IPS DF 6.9 (cell line): Measurements from ENCODE around the gene GSTO2.

Experiments
- DNase-seq: peaks from one replicate; pipeline ENCODE4 v3.0.0-alpha.2; 2013; ENCODE audit warnings: low read depth, low spot score
- H3K27ac ChIP-seq: one replicate; pipeline ENCODE4 v1.5.1; 2013; ENCODE audit warnings: low read length, control low read depth
- H3K27me3 ChIP-seq: 2 replicates; pipeline ENCODE4 v1.6.1; 2013; ENCODE audit warnings: mild to moderate bottlenecking, low read length; ENCODE audit not compliant: control insufficient read depth, insufficient read depth
- H3K36me3 ChIP-seq: 2 replicates; pipeline ENCODE4 v1.6.1; 2013; ENCODE audit warnings: low read length; ENCODE audit not compliant: control insufficient read depth, insufficient read depth
- H3K4me1 ChIP-seq: 2 replicates; pipeline ENCODE4 v1.6.1; 2013; ENCODE audit warnings: low read length; ENCODE audit not compliant: control insufficient read depth, insufficient read depth
- H3K4me3 ChIP-seq: 2 replicates; pipeline ENCODE4 v1.5.1; 2013; ENCODE audit warnings: mild to moderate bottlenecking, low read length
- H3K9me3 ChIP-seq: 2 replicates; pipeline ENCODE4 v1.6.1; 2013; ENCODE audit warnings: low read length, inconsistent platforms; ENCODE audit not compliant: control insufficient read depth, insufficient read depth
- WGBS: extraction: QIAGEN DNeasy Blood & Tissue Kit; methylation state at CpG from one replicate; pipeline ENCODE4 v1.1.7; 2013; ENCODE audit warnings: mixed read lengths, missing lambda C conversion rate; ENCODE audit not compliant: insufficient read length, insufficient coverage; 5-methylcytosine and 5-hydroxymethylcytosine counted together

The GSTO2 gene

GRCh38 chr10:104333728-104334373, 64.9 kb downstream of the GSTO2 start:
- no peak overlapping the region for H3K27ac ChIP-seq
- H3K36me3 ChIP-seq: no peaks in the 10 kb centered on the region
- H3K9me3 ChIP-seq: no peaks in the 10 kb centered on the region
- no peak for DNase-seq
- no peaks in the 10 kb centered on the region for H3K27me3 ChIP-seq
- peaks cover 21% of the 10 kb centered on the region for H3K4me1 ChIP-seq
- no CpG with 5 or more reads among the region's 15 CpGs for WGBS
- H3K4me3 ChIP-seq: no peak overlapping the region

- Histone ChIP-seq H3K36me3 (no peaks in the 10 kb centered on the region), H3K4me3 (no peak overlapping the region), H3K4me1 (peaks cover 17% of the 10 kb centered on the region), H3K9me3 (no peaks in the 10 kb centered on the region), H3K27ac (no peak overlapping the region), H3K27me3 (no peaks in the 10 kb centered on the region)
- no peak for DNase-seq
- WGBS: no CpG with 5 or more reads among the region's 6 CpGs
Measured at GRCh38 chr10:104334561-104334960, 65.6 kb downstream of the GSTO2 start.

GRCh38 chr10:104334965-104335650, 66.1 kb downstream of the GSTO2 start:
- Histone ChIP-seq H3K27ac (no peak overlapping the region), H3K4me3 (no peak overlapping the region), H3K9me3 (no peaks in the 10 kb centered on the region), H3K4me1 (peaks cover 17% of the 10 kb centered on the region), H3K36me3 (no peaks in the 10 kb centered on the region), H3K27me3 (no peaks in the 10 kb centered on the region)
- no CpG with 5 or more reads among the region's 13 CpGs for WGBS
- no peak for DNase-seq

- Histone ChIP-seq H3K27ac (no peak overlapping the region), H3K4me3 (peak overlapping the region; percentile 77; the same call in 1 of the 2 replicates)
Measured at GRCh38 chr10:104336821-104337467, 68.0 kb downstream of the GSTO2 start.

GRCh38 chr10:104337521-104337984, 68.6 kb downstream of the GSTO2 start:
- no peak overlapping the region for H3K27ac ChIP-seq
- H3K27me3 ChIP-seq: no peaks in the 10 kb centered on the region
- H3K36me3 ChIP-seq: no peaks in the 10 kb centered on the region
- WGBS: no CpG with 5 or more reads among the region's 23 CpGs
- no peaks in the 10 kb centered on the region for H3K9me3 ChIP-seq
- peak overlapping the region; percentile 77; the same call in 1 of the 2 replicates for H3K4me3 ChIP-seq
- H3K4me1 ChIP-seq: peaks cover 13% of the 10 kb centered on the region
- no peak for DNase-seq

More at GRCh38 chr10:104336821-104337467, 68.0 kb downstream of the GSTO2 start:
- H3K9me3 ChIP-seq: no peaks in the 10 kb centered on the region
- H3K36me3 ChIP-seq: no peaks in the 10 kb centered on the region
- peaks cover 15% of the 10 kb centered on the region for H3K4me1 ChIP-seq
- H3K27me3 ChIP-seq: no peaks in the 10 kb centered on the region
- DNase-seq: no peak
- WGBS: no CpG with 5 or more reads among the region's 12 CpGs

- no CpG with 5 or more reads among the region's 70 CpGs for WGBS
- Histone ChIP-seq H3K4me3 (peak within 1 kb of the TSS; percentile 77), H3K27me3 (no peaks in the 10 kb centered on the region), H3K9me3 (no peaks in the 10 kb centered on the region), H3K4me1 (peaks cover 9% of the 10 kb centered on the region; the same call in 1 of the 2 replicates), H3K27ac (no peak within 1 kb of the TSS), H3K36me3 (no peaks in the 10 kb centered on the region)
- no peak for DNase-seq
Measured at GRCh38 chr10:104337985-104338735, 69.2 kb downstream of the GSTO2 start, which contains the start of gene ITPRIP. Gene ITPRIP, minus strand, starts transcription at chr10:104338465. Its CDS starts 22,414 bp downstream, at chr10:104316051.

- Histone ChIP-seq H3K27me3 (no peaks in the 10 kb centered on the region), H3K36me3 (no peaks in the 10 kb centered on the region), H3K4me3 (no peak overlapping the region; the same call in 1 of the 2 replicates), H3K27ac (no peak overlapping the region), H3K9me3 (no peaks in the 10 kb centered on the region), H3K4me1 (peaks cover 8% of the 10 kb centered on the region; the same call in 1 of the 2 replicates)
- DNase-seq: no peak
- WGBS: no CpG with 5 or more reads among the region's 11 CpGs
Measured at GRCh38 chr10:104339469-104340110, 70.6 kb downstream of the GSTO2 start.

- H3K27me3 ChIP-seq: no peaks in the 10 kb centered on the region
- peaks cover 8% of the 10 kb centered on the region; the same call in 1 of the 2 replicates for H3K4me1 ChIP-seq
- H3K36me3 ChIP-seq: no peaks in the 10 kb centered on the region
- WGBS: no CpG with 5 or more reads among the region's 4 CpGs
- no peak overlapping the region for H3K27ac ChIP-seq
- no peaks in the 10 kb centered on the region for H3K9me3 ChIP-seq
- DNase-seq: no peak
- H3K4me3 ChIP-seq: no peak overlapping the region
Measured at GRCh38 chr10:104340111-104340526, 71.1 kb downstream of the GSTO2 start.

GRCh38 chr10:104340641-104341040, 71.7 kb downstream of the GSTO2 start:
- no peak for DNase-seq
- Histone ChIP-seq H3K27me3 (no peaks in the 10 kb centered on the region), H3K4me1 (peaks cover 8% of the 10 kb centered on the region; the same call in 1 of the 2 replicates), H3K27ac (no peak overlapping the region), H3K36me3 (no peaks in the 10 kb centered on the region), H3K4me3 (no peak overlapping the region), H3K9me3 (no peaks in the 10 kb centered on the region)
- WGBS: no CpG with 5 or more reads among the region's 4 CpGs
